DND-41 (cell line): ENCODE results near the gene KRTAP3-1.

Source experiments
- ATAC-seq: fragments of 200-7000 bp; cut with Tn5 transposase; 3 replicates; pipeline ENCODE4 v1.9.1; 2021; ENCODE audit warnings: low read depth; ENCODE audit not compliant: insufficient read depth
- DNase-seq: peaks from one replicate; pipeline ENCODE4 v3.0.0-alpha.2; 2020
- H2AFZ ChIP-seq: 2 replicates; pipeline ENCODE4 v1.6.0; 2012; ENCODE audit warnings: low read depth, low read length
- H3K27ac ChIP-seq: 2 replicates; pipeline ENCODE4 v1.5.1; 2012; ENCODE audit warnings: low read length, inconsistent platforms
- H3K27me3 ChIP-seq: fragments of 200-600 bp; sonication (generic); 2 replicates; pipeline ENCODE4 v1.6.0; 2012; ENCODE audit warnings: low read length, mild to moderate bottlenecking, inconsistent platforms; ENCODE audit not compliant: insufficient read depth, poor library complexity
- H3K36me3 ChIP-seq: 2 replicates; pipeline ENCODE4 v1.5.1; 2012; ENCODE audit warnings: low read length, inconsistent platforms; ENCODE audit not compliant: insufficient read depth
- H3K4me1 ChIP-seq: 2 replicates; pipeline ENCODE4 v1.5.1; 2012; ENCODE audit warnings: mild to moderate bottlenecking, low read length; ENCODE audit not compliant: insufficient read depth
- H3K4me2 ChIP-seq: 2 replicates; pipeline ENCODE4 v1.6.0; 2012; ENCODE audit warnings: mild to moderate bottlenecking, moderate library complexity, low read length, inconsistent platforms; ENCODE audit not compliant: insufficient read depth
- H3K4me3 ChIP-seq, 2 experiments: fragments of 200-600 bp in 1 of 2; shearing (Covaris generic) in 1 of 2; 2 replicates each; pipeline ENCODE4 v1.5.1; 2012 to 2016; ENCODE audit warnings: inconsistent platforms in 2 of 2, low read length in 2 of 2, mild to moderate bottlenecking in 2 of 2, low read depth in 1 of 2, moderate library complexity in 1 of 2
- H3K79me2 ChIP-seq: 2 replicates; pipeline ENCODE4 v1.6.0; 2012; ENCODE audit warnings: low read length, inconsistent platforms; ENCODE audit not compliant: insufficient read depth
- H3K9ac ChIP-seq: 2 replicates; pipeline ENCODE4 v1.6.0; 2012; ENCODE audit warnings: low read depth, mild to moderate bottlenecking, inconsistent platforms, low read length, moderate library complexity
- H3K9me3 ChIP-seq: 2 replicates; pipeline ENCODE4 v1.5.1; 2012; ENCODE audit warnings: low read length, moderate library complexity, mild to moderate bottlenecking, inconsistent platforms; ENCODE audit not compliant: insufficient read depth, severe bottlenecking
- H4K20me1 ChIP-seq: 2 replicates; pipeline ENCODE4 v1.6.0; 2012; ENCODE audit warnings: low read length; ENCODE audit not compliant: insufficient read depth
- EZH2 ChIP-seq: IDR thresholded peaks from 3 replicates; pipeline ENCODE4 v1.6.1; 2012; ENCODE audit warnings: borderline replicate concordance, low read depth, mild to moderate bottlenecking, moderate library complexity, low read length, inconsistent platforms; ENCODE audit not compliant: severe bottlenecking
- TF ChIP-seq, protein P1 (sequence below): IDR thresholded peaks from 2 replicates; pipeline ENCODE4 v1.5.1; 2012; ENCODE audit warnings: borderline replicate concordance, low read length, moderate library complexity, mild to moderate bottlenecking; ENCODE audit not compliant: poor library complexity, severe bottlenecking; ENCODE audit errors: extremely low read depth

Gene KRTAP3-1

DNA sequence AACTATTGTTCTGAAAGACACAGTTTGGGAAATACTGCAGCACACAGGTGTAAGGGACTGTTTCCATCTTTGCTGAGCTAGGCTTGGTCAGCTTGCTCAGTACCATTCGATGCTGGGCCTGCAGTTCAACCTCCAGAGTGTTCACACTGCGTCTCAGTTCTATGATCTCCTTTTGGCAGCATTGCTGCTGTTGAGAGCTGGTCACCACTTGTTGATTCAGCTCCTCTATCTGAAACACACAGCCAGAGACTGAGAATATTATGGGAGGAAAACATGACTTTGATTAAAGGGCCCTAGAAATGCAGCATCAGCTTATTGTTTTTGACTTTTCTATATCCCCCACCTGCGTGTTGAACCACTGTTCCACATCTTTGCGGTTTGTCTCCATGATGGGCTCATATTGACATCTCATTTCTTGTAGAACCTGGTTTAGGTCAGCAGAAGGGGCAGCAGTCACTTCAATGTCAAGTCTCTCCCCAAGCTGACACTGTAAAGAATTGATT, 46.8 kb downstream of the KRTAP3-1 start:
- H3K79me2 ChIP-seq, result no peaks in the 10 kb centered on the region
- no peak overlapping the region for H2AFZ ChIP-seq
- DNase-seq, result no peak
- H3K4me1 ChIP-seq, result no peaks in the 10 kb centered on the region
- H4K20me1 ChIP-seq, result no peaks in the 10 kb centered on the region
- H3K36me3 ChIP-seq, result no peaks in the 10 kb centered on the region
- no peaks in the 10 kb centered on the region for H3K9me3 ChIP-seq
- no peak overlapping the region for H3K4me3 ChIP-seq
- TF ChIP-seq EZH2, result no peak
- TF ChIP-seq, protein P1, sequence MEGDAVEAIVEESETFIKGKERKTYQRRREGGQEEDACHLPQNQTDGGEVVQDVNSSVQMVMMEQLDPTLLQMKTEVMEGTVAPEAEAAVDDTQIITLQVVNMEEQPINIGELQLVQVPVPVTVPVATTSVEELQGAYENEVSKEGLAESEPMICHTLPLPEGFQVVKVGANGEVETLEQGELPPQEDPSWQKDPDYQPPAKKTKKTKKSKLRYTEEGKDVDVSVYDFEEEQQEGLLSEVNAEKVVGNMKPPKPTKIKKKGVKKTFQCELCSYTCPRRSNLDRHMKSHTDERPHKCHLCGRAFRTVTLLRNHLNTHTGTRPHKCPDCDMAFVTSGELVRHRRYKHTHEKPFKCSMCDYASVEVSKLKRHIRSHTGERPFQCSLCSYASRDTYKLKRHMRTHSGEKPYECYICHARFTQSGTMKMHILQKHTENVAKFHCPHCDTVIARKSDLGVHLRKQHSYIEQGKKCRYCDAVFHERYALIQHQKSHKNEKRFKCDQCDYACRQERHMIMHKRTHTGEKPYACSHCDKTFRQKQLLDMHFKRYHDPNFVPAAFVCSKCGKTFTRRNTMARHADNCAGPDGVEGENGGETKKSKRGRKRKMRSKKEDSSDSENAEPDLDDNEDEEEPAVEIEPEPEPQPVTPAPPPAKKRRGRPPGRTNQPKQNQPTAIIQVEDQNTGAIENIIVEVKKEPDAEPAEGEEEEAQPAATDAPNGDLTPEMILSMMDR, result no peak
- no peak overlapping the region for H3K4me2 ChIP-seq
- no peak overlapping the region for H3K9ac ChIP-seq
- H3K27ac ChIP-seq, result no peak overlapping the region
- ATAC-seq, result no peak
- peaks cover 9% of the 10 kb centered on the region for H3K27me3 ChIP-seq

DNA sequence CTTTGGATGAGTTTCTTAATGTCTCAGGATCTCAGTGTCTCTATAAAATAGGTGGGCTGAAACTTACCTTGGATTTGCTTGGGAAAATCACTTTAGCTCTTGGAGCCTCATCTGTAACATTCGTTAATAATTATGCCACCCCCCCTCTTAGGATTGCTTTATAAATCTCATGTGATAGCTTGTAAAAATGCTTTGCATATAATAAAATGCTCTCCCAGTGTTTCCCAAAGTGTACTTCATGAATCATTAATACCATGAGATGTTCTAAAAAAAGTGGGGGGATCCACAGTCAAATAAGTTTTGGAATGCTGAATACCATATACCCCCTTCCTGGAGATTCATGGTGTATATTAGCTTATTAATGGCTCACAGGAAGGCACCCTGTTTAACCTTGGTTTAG, 47.3 kb downstream of the KRTAP3-1 start:
- no peak overlapping the region for H3K4me2 ChIP-seq
- no peak overlapping the region for H2AFZ ChIP-seq
- no peaks in the 10 kb centered on the region for H3K36me3 ChIP-seq
- DNase-seq (no peak), ATAC-seq (no peak)
- H4K20me1 ChIP-seq, result no peaks in the 10 kb centered on the region
- no peaks in the 10 kb centered on the region for H3K4me1 ChIP-seq
- peaks cover 11% of the 10 kb centered on the region for H3K27me3 ChIP-seq
- TF ChIP-seq, protein P1, result no peak
- TF ChIP-seq EZH2, result no peak
- no peak overlapping the region for H3K9ac ChIP-seq
- H3K27ac ChIP-seq, result no peak overlapping the region
- H3K79me2 ChIP-seq, result no peaks in the 10 kb centered on the region
- no peak overlapping the region for H3K4me3 ChIP-seq
- H3K9me3 ChIP-seq, result no peaks in the 10 kb centered on the region

DNA sequence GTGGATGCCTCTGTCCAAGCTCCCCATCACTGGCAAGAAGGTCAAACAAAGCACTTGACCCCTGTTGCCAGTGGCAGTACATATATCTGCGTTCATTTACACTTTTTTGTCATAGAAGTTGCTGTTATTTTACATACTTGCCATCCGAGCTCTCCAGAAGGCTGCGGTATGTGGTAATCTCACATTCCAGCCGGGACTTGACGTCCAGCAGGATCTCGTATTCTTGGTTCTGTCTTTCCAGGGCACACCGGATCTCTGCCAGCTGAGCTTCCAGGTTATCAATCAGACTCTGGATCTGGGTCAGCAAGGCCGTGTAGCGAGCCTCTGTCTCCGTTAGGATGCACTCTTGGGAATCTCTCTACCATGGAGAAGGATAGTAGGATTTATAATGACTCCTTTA, 48.8 kb downstream of the KRTAP3-1 start:
- H4K20me1 ChIP-seq, result no peaks in the 10 kb centered on the region
- H3K4me3 ChIP-seq, result no peak overlapping the region
- ATAC-seq, result no peak
- peaks cover 16% of the 10 kb centered on the region for H3K27me3 ChIP-seq
- H3K9me3 ChIP-seq, result no peaks in the 10 kb centered on the region
- H3K4me1 ChIP-seq, result no peaks in the 10 kb centered on the region
- H3K36me3 ChIP-seq, result no peaks in the 10 kb centered on the region
- DNase-seq, result no peak
- 0 out of 2 replicates have a peak overlapping the region, but pooled peaks have one; percentile 8 for H2AFZ ChIP-seq
- H3K79me2 ChIP-seq, result no peaks in the 10 kb centered on the region
- H3K4me2 ChIP-seq, result no peak overlapping the region
- no peak overlapping the region for H3K9ac ChIP-seq
- TF ChIP-seq EZH2, result no peak
- TF ChIP-seq, protein P1, result no peak
- H3K27ac ChIP-seq, result no peak overlapping the region
